UCSD-AML1 (cell line): ENCODE measurements around the gene GALNT4.

Experiments
- DNase-seq: peaks from one replicate; lab custom pipeline; 2025; ENCODE audit not compliant: unreplicated experiment; lab: John Stamatoyannopoulos, UW

The GALNT4 gene

GRCh38 chr12:89524541-89525304 is at the start of gene GALNT4:
Gene GALNT4, minus strand, starts transcription at chr12:89524796. Its CDS starts 247 bp downstream, at chr12:89524549.
- peak; percentile 87 for DNase-seq

- DNase-seq: no peak
Observed at GRCh38 chr12:89573051-89573810, 48.6 kb upstream of the GALNT4 start.

- no peak for DNase-seq
Observed at GRCh38 chr12:89571491-89572195, 47.0 kb upstream of the GALNT4 start.

- DNase-seq: no peak
Observed at GRCh38 chr12:89568484-89568883, 43.9 kb upstream of the GALNT4 start.

- DNase-seq: no peak
Observed at GRCh38 chr12:89567691-89568239, 43.2 kb upstream of the GALNT4 start.

- no peak for DNase-seq
Observed at GRCh38 chr12:89566615-89567014, 42.0 kb upstream of the GALNT4 start.

GRCh38 chr12:89565002-89565401 is 40.4 kb upstream of the GALNT4 start:
- DNase-seq: no peak

GRCh38 chr12:89559753-89560152 is 35.2 kb upstream of the GALNT4 start:
- no peak for DNase-seq

GRCh38 chr12:89556976-89557375 is 32.4 kb upstream of the GALNT4 start:
- DNase-seq: no peak

- no peak for DNase-seq
Observed at GRCh38 chr12:89552376-89552775, 27.8 kb upstream of the GALNT4 start.

GRCh38 chr12:89551747-89552146 is 27.2 kb upstream of the GALNT4 start:
- DNase-seq: no peak

- DNase-seq: no peak
Observed at GRCh38 chr12:89547101-89547500, 22.5 kb upstream of the GALNT4 start.

GRCh38 chr12:89546151-89546550 is 21.6 kb upstream of the GALNT4 start:
- no peak for DNase-seq

GRCh38 chr12:89544681-89545184 is 20.1 kb upstream of the GALNT4 start:
- DNase-seq: peak; percentile 63

GRCh38 chr12:89544022-89544421 is 19.4 kb upstream of the GALNT4 start:
- DNase-seq: no peak

GRCh38 chr12:89542912-89543592 is 18.5 kb upstream of the GALNT4 start:
- peak; percentile 33 for DNase-seq

- DNase-seq: no peak
Observed at GRCh38 chr12:89542236-89542635, 17.6 kb upstream of the GALNT4 start.

- DNase-seq: no peak
Observed at GRCh38 chr12:89540586-89540985, 16.0 kb upstream of the GALNT4 start.

GRCh38 chr12:89539426-89540223 is 15.0 kb upstream of the GALNT4 start:
- DNase-seq: no peak

GRCh38 chr12:89538897-89539296 is 14.3 kb upstream of the GALNT4 start:
- DNase-seq: no peak
